HG02943 (cell line): ENCODE results near the gene CCDC57.
"Not testable (repeated sequence)": the region's sequence is repeated elsewhere in the genome, so short reads cannot be mapped to it uniquely, and the experiment has no call there.

Experiments
- ATAC-seq: cut with Tn5 transposase; IDR thresholded peaks from one replicate; pipeline ENCODE4 v1.9.1; 2021; ENCODE audit warnings: mild to moderate bottlenecking, low read depth, moderate library complexity; ENCODE audit not compliant: unreplicated experiment

CCDC57 gene

GRCh38 chr17:82212331-82213250, at the start of gene CCDC57:
CCDC57 (minus strand) TSS chr17:82212842; CDS start chr17:82201944, 10,898 bp downstream.
- no peak for ATAC-seq

- no peak for ATAC-seq
These were observed 49.7 kb upstream of the CCDC57 start for GRCh38 chr17:82262344-82262743.

- ATAC-seq = not testable (repeated sequence)
These were observed 47.6 kb upstream of the CCDC57 start for GRCh38 chr17:82259972-82260961.

- ATAC-seq = no peak
These were observed 45.9 kb upstream of the CCDC57 start for GRCh38 chr17:82258555-82258954.

- ATAC-seq = no peak
These were observed 44.8 kb upstream of the CCDC57 start for GRCh38 chr17:82257473-82257872.

GRCh38 chr17:82256242-82256885, 43.7 kb upstream of the CCDC57 start:
- no peak for ATAC-seq

GRCh38 chr17:82255402-82255972, 42.8 kb upstream of the CCDC57 start:
- no peak for ATAC-seq

- not testable (repeated sequence) for ATAC-seq
These were observed 42.1 kb upstream of the CCDC57 start for GRCh38 chr17:82254746-82255145.

GRCh38 chr17:82254096-82254495, 41.5 kb upstream of the CCDC57 start:
- not testable (repeated sequence) for ATAC-seq

- no peak for ATAC-seq
These were observed 40.5 kb upstream of the CCDC57 start for GRCh38 chr17:82253179-82253544.

- ATAC-seq = no peak
These were observed 40.0 kb upstream of the CCDC57 start for GRCh38 chr17:82252511-82253178.

GRCh38 chr17:82250868-82251500, 38.3 kb upstream of the CCDC57 start:
- ATAC-seq = no peak

- ATAC-seq = no peak
These were observed 37.4 kb upstream of the CCDC57 start for GRCh38 chr17:82249896-82250581.

- ATAC-seq = no peak
These were observed 36.4 kb upstream of the CCDC57 start for GRCh38 chr17:82248815-82249674.

GRCh38 chr17:82247856-82248671, 35.4 kb upstream of the CCDC57 start:
- no peak for ATAC-seq

GRCh38 chr17:82247182-82247823, 34.7 kb upstream of the CCDC57 start:
- ATAC-seq = no peak
